ENCODE results near the gene TCF7L2. TPM values are rescaled to one million over a fixed set of nuclear protein-coding genes. Genes with fewer than 3 reads are reported as not detected.
A peak's percentile ranks its signal among the peaks of the same experiment; 100 is the strongest.

The TCF7L2 gene
- total and polyA plus RNA-seq, 9 donors = 14.9 to 77.3 (median 51.5) TPM

DNA sequence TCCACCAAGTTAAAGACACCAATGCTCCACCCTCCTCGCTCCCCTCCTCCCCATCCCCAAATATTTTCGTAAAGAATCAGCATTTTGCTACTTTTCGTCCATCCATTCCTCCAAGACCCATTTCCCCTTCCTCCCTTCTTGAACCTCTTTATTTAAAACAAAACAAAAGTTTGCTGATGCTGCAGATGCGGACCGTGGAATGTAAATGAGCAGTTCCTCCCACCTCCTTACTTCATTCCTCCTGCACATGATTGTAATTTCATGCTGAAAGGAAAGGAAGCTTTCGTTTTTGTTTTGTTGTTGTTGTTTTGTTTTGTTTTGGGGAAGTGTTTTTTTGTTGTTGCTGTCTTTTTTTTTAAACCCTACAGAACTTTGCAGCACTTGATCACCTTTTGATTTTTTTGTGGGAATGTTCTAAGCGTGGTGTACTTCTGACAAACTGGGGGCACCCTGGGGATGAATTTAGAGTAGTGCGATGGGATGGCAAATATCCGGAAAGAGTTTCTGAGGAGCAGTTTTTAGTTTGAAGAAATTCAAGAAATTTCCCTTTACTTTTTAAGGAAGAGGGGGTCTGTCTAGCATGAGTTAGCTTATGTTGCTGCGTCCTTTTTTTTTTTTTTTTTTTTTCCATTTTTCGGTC is 177.3 kb downstream of the TCF7L2 start:
- Histone ChIP-seq H3K27me3 (ENCODE audit: control insufficient read depth, insufficient read depth, low read length) (no peaks in the 10 kb centered on the region), H3K4me3 (ENCODE audit: low read length) (peak overlapping the region; percentile 38), H3K4me1 (ENCODE audit: control insufficient read depth, insufficient read depth, low read length) (peaks cover 21% of the 10 kb centered on the region), H3K36me3 (ENCODE audit: control insufficient read depth, insufficient read depth, low read length) (no peaks in the 10 kb centered on the region), H3K9me3 (replicated peaks; ENCODE audit: control insufficient read depth, low read depth, low read length) (no peaks in the 10 kb centered on the region), H3K27ac (ENCODE audit: low read length) (peak overlapping the region; percentile 85)
- DNase-seq = peak; percentile 68
- WGBS (ENCODE audit: insufficient coverage) = 38% methylated on average over 3 of the region's 11 CpGs

DNA sequence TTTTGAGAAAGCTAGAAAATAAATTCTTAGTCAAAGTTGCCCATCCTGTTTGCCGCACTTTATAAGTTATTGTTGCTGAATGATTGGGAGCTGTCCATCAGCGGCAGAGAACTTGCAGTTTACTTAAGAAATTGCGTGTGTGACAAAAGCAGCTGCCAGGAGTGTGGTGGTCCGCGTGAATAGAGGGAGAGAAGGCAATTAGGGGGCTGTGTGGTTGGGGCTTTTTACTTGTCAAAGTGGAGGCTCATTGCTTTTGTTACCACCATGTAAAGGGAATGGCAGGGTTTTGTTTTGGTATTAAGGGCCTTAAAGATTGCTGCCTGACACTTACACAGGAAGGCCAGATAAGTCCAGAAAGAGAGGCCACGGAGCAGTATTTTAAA is 177.8 kb downstream of the TCF7L2 start:
- H3K4me1 ChIP-seq (ENCODE audit: control insufficient read depth, insufficient read depth, low read length) = peaks cover 25% of the 10 kb centered on the region

GRCh38 chr10:113128450-113129070 is 178.5 kb downstream of the TCF7L2 start:
- no peaks in the 10 kb centered on the region for H3K27me3 ChIP-seq (ENCODE audit: control insufficient read depth, insufficient read depth, low read length)
- H3K36me3 ChIP-seq (ENCODE audit: control insufficient read depth, insufficient read depth, low read length) = peaks cover under 1% of the 10 kb centered on the region
- H3K4me1 ChIP-seq (ENCODE audit: control insufficient read depth, insufficient read depth, low read length) = peaks cover 31% of the 10 kb centered on the region
- DNase-seq = peak; percentile 55
- no peaks in the 10 kb centered on the region for H3K9me3 ChIP-seq (replicated peaks; ENCODE audit: control insufficient read depth, low read depth, low read length)
- peak overlapping the region; percentile 85 for H3K27ac ChIP-seq (ENCODE audit: low read length)
- peak overlapping the region; percentile 36 for H3K4me3 ChIP-seq (ENCODE audit: low read length)
- WGBS (ENCODE audit: insufficient coverage) = 11% methylated on average over 3 of the region's 11 CpGs

More for the DNA sequence above, 177.8 kb downstream of the TCF7L2 start:
- Histone ChIP-seq H3K4me3 (ENCODE audit: low read length) (peak overlapping the region; percentile 38), H3K27me3 (ENCODE audit: control insufficient read depth, insufficient read depth, low read length) (no peaks in the 10 kb centered on the region), H3K27ac (ENCODE audit: low read length) (peak overlapping the region; percentile 85), H3K9me3 (replicated peaks; ENCODE audit: control insufficient read depth, low read depth, low read length) (no peaks in the 10 kb centered on the region), H3K36me3 (ENCODE audit: control insufficient read depth, insufficient read depth, low read length) (no peaks in the 10 kb centered on the region)
- 40% methylated on average over 5 of the region's 6 CpGs for WGBS (ENCODE audit: insufficient coverage)
- peak; percentile 63 for DNase-seq

DNA sequence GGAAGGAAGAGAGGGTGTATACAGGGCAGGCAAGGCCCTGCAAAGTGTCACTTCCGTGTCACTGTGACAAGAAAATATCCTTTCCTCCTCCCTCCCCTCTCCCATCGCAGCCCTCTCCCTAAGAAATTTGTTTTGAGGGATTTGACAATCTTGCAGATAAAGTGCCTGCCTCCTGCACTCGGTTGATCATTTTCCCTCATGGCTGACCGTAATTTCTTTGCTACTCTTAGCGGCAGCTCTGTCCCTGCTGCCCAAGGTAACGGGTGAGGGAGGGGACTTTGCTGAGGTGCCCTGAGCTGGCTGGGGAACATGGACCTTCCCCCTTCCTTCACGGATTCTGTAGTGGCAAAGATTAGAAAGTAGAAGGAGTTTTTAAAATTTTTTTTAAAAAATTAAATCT is 179.1 kb downstream of the TCF7L2 start:
- no CpG with 5 or more reads among the region's 7 CpGs for WGBS (ENCODE audit: insufficient coverage)
- Histone ChIP-seq H3K27ac (ENCODE audit: low read length) (peak overlapping the region; percentile 85), H3K4me1 (ENCODE audit: control insufficient read depth, insufficient read depth, low read length) (peaks cover 37% of the 10 kb centered on the region), H3K9me3 (replicated peaks; ENCODE audit: control insufficient read depth, low read depth, low read length) (no peaks in the 10 kb centered on the region), H3K36me3 (ENCODE audit: control insufficient read depth, insufficient read depth, low read length) (peaks cover 4% of the 10 kb centered on the region), H3K4me3 (ENCODE audit: low read length) (peak overlapping the region; percentile 36), H3K27me3 (ENCODE audit: control insufficient read depth, insufficient read depth, low read length) (no peaks in the 10 kb centered on the region)
- no peak for DNase-seq

DNA sequence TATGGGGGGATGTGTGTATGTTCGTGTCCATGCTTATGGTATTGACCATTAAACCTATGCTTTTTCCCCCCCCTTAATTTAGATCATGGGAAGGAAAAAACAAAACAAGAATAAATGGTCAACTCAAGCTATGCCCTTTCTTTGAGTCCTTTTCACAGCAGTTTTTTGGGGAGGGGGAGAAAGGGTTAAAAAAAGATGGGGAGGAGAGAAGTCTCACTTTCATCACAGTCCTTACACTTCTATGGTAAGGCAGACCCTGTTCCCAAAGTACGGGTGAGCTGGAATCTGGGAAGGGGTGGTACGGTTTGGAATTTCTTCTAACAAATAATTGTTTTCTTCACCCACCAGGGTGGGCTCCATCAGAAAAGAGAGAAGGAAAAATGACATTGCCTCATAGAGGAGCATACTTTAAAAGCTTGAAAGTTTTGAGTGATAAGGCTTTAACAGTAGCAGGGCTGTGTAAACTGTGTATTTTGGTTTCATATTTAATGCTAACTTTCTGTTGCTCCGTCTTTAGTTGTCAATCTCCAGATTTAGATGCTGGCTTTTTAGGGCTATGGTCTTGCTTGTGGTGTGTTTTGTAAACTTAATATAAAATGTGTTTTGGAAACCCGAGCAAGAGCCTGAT is 180.1 kb downstream of the TCF7L2 start:
- no peaks in the 10 kb centered on the region for H3K9me3 ChIP-seq (replicated peaks; ENCODE audit: control insufficient read depth, low read depth, low read length)
- peak overlapping the region; percentile 85 for H3K27ac ChIP-seq (ENCODE audit: low read length)
- WGBS (ENCODE audit: insufficient coverage) = 75% methylated on average over 1 of the region's 5 CpGs
- no peaks in the 10 kb centered on the region for H3K27me3 ChIP-seq (ENCODE audit: control insufficient read depth, insufficient read depth, low read length)
- peaks cover 41% of the 10 kb centered on the region for H3K4me1 ChIP-seq (ENCODE audit: control insufficient read depth, insufficient read depth, low read length)
- peak overlapping the region; percentile 36 for H3K4me3 ChIP-seq (ENCODE audit: low read length)
- peak; percentile 61 for DNase-seq
- H3K36me3 ChIP-seq (ENCODE audit: control insufficient read depth, insufficient read depth, low read length) = peaks cover 11% of the 10 kb centered on the region

GRCh38 chr10:113131613-113132261 is 181.7 kb downstream of the TCF7L2 start:
- peaks cover 19% of the 10 kb centered on the region for H3K36me3 ChIP-seq (ENCODE audit: control insufficient read depth, insufficient read depth, low read length)
- H3K9me3 ChIP-seq (replicated peaks; ENCODE audit: control insufficient read depth, low read depth, low read length) = no peaks in the 10 kb centered on the region
- no peaks in the 10 kb centered on the region for H3K27me3 ChIP-seq (ENCODE audit: control insufficient read depth, insufficient read depth, low read length)
- H3K4me3 ChIP-seq (ENCODE audit: low read length) = peak overlapping the region; percentile 8
- peak overlapping the region; percentile 85 for H3K27ac ChIP-seq (ENCODE audit: low read length)
- WGBS (ENCODE audit: insufficient coverage) = 20% methylated on average over 1 of the region's 10 CpGs
- H3K4me1 ChIP-seq (ENCODE audit: control insufficient read depth, insufficient read depth, low read length) = peaks cover 34% of the 10 kb centered on the region
- peak; percentile 83 for DNase-seq

DNA sequence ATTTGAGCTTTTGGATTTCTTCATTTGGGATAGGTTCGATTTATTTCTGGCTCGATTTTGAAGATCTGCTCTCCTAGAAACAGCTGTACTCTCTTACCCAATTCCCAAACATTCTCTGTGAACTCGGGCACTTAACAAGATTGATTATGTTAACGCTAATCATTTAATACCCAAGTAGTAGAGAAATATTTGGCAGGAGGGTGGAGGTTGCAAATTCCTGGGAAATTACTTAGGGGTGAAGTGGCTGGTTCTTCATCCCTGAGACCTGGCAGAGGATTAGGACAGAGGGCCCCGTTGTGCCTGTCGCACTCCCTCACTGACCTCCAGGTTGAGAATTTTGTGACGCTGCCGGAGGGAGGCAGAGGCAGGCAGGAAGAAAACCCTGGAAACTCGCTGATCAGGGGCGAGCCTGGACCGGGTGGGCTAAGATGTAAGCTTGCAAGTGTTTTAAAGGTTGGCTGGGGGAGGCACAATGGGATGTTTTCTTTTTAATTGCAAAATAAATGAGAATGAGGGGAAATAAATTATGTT is 182.6 kb downstream of the TCF7L2 start:
- DNase-seq = peak; percentile 65
- WGBS (ENCODE audit: insufficient coverage) = 17% methylated on average over 7 of the region's 11 CpGs
- peak overlapping the region; percentile 8 for H3K4me3 ChIP-seq (ENCODE audit: low read length)
- peaks cover 34% of the 10 kb centered on the region for H3K4me1 ChIP-seq (ENCODE audit: control insufficient read depth, insufficient read depth, low read length)
- peaks cover 24% of the 10 kb centered on the region for H3K36me3 ChIP-seq (ENCODE audit: control insufficient read depth, insufficient read depth, low read length)
- peak overlapping the region; percentile 85 for H3K27ac ChIP-seq (ENCODE audit: low read length)
- no peaks in the 10 kb centered on the region for H3K9me3 ChIP-seq (replicated peaks; ENCODE audit: control insufficient read depth, low read depth, low read length)
- H3K27me3 ChIP-seq (ENCODE audit: control insufficient read depth, insufficient read depth, low read length) = no peaks in the 10 kb centered on the region

GRCh38 chr10:113133497-113134115 is 183.6 kb downstream of the TCF7L2 start:
- Histone ChIP-seq H3K27me3 (ENCODE audit: control insufficient read depth, insufficient read depth, low read length) (no peaks in the 10 kb centered on the region), H3K36me3 (ENCODE audit: control insufficient read depth, insufficient read depth, low read length) (peaks cover 26% of the 10 kb centered on the region), H3K27ac (ENCODE audit: low read length) (peak overlapping the region; percentile 85), H3K4me1 (ENCODE audit: control insufficient read depth, insufficient read depth, low read length) (peaks cover 32% of the 10 kb centered on the region), H3K4me3 (ENCODE audit: low read length) (no peak overlapping the region), H3K9me3 (replicated peaks; ENCODE audit: control insufficient read depth, low read depth, low read length) (no peaks in the 10 kb centered on the region)
- 60% methylated on average over 1 of the region's 10 CpGs for WGBS (ENCODE audit: insufficient coverage)
- DNase-seq = peak; percentile 86

GRCh38 chr10:113135025-113135424 is 185.0 kb downstream of the TCF7L2 start:
- WGBS (ENCODE audit: insufficient coverage) = no CpG with 5 or more reads among the region's 9 CpGs
- no peak overlapping the region for H3K4me3 ChIP-seq (ENCODE audit: low read length)
- H3K4me1 ChIP-seq (ENCODE audit: control insufficient read depth, insufficient read depth, low read length) = peaks cover 29% of the 10 kb centered on the region
- no peak overlapping the region for H3K27ac ChIP-seq (ENCODE audit: low read length)
- H3K36me3 ChIP-seq (ENCODE audit: control insufficient read depth, insufficient read depth, low read length) = peaks cover 29% of the 10 kb centered on the region
- no peaks in the 10 kb centered on the region for H3K9me3 ChIP-seq (replicated peaks; ENCODE audit: control insufficient read depth, low read depth, low read length)
- H3K27me3 ChIP-seq (ENCODE audit: control insufficient read depth, insufficient read depth, low read length) = no peaks in the 10 kb centered on the region
- DNase-seq = no peak

All from muscle of leg (tissue), 11 donors.